H9 (cell line): ENCODE results near the gene TMEM184B. TPM values are rescaled to one million over a fixed set of nuclear protein-coding genes. Genes with fewer than 3 reads are reported as not detected.
A peak's percentile ranks its signal among the peaks of the same experiment; 100 is the strongest.

Experiments
- DNase-seq: peaks from one replicate; pipeline ENCODE4 v3.0.0-alpha.2; 2017
- H2AFZ ChIP-seq: one replicate; pipeline ENCODE4 v1.6.1; 2013; ENCODE audit warnings: mild to moderate bottlenecking, low read length, control low read depth, moderate library complexity
- H2AK5ac ChIP-seq: 2 replicates; pipeline ENCODE4 v1.6.1; 2013; ENCODE audit warnings: low read length, control low read depth, mixed read lengths; ENCODE audit not compliant: insufficient read length
- H2BK120ac ChIP-seq: one replicate; pipeline ENCODE4 v1.6.1; 2013; ENCODE audit warnings: low read depth, mild to moderate bottlenecking, low read length, control low read depth, inconsistent platforms; ENCODE audit not compliant: poor library complexity, severe bottlenecking
- H2BK12ac ChIP-seq: 2 replicates; pipeline ENCODE4 v1.6.1; 2013; ENCODE audit warnings: low read length, control low read depth, mixed read lengths, low read depth; ENCODE audit not compliant: insufficient read length
- H2BK15ac ChIP-seq: 2 replicates; pipeline ENCODE4 v1.6.1; 2013; ENCODE audit warnings: low read depth, low read length, control low read depth
- H2BK20ac ChIP-seq: one replicate; pipeline ENCODE4 v1.6.1; 2013; ENCODE audit warnings: low read depth, mild to moderate bottlenecking, low read length, control low read depth, inconsistent platforms; ENCODE audit not compliant: poor library complexity, severe bottlenecking
- H2BK5ac ChIP-seq: 2 replicates; pipeline ENCODE4 v1.6.1; 2013; ENCODE audit warnings: low read length, control low read depth, mixed read lengths; ENCODE audit not compliant: insufficient read length
- H3K14ac ChIP-seq: 2 replicates; pipeline ENCODE4 v1.6.1; 2013; ENCODE audit warnings: low read length, control low read depth; ENCODE audit not compliant: insufficient read depth
- H3K18ac ChIP-seq: 2 replicates; pipeline ENCODE4 v1.6.1; 2013; ENCODE audit warnings: low read depth, mild to moderate bottlenecking, mixed read lengths, low read length, control low read depth; ENCODE audit not compliant: insufficient read length
- H3K23ac ChIP-seq: 2 replicates; pipeline ENCODE4 v1.6.1; 2013; ENCODE audit warnings: low read length, control low read depth, mixed read lengths, low read depth; ENCODE audit not compliant: insufficient read length
- H3K23me2 ChIP-seq: 2 replicates; pipeline ENCODE4 v1.6.1; 2013; ENCODE audit warnings: low read depth, mild to moderate bottlenecking, mixed read lengths, low read length, control low read depth; ENCODE audit not compliant: insufficient read length, poor library complexity, severe bottlenecking
- H3K27ac ChIP-seq: 2 replicates; pipeline ENCODE4 v1.5.1; 2013; ENCODE audit warnings: low read length, control low read depth, mixed read lengths, low read depth; ENCODE audit not compliant: insufficient read length
- H3K27me3 ChIP-seq: 2 replicates; pipeline ENCODE4 v1.6.1; 2013; ENCODE audit warnings: low read length, control low read depth, inconsistent platforms; ENCODE audit not compliant: insufficient read depth
- H3K4ac ChIP-seq: 2 replicates; pipeline ENCODE4 v1.6.1; 2013; ENCODE audit warnings: low read depth, mild to moderate bottlenecking, control low read depth, inconsistent platforms, low read length, moderate library complexity
- H3K4me1 ChIP-seq: 2 replicates; pipeline ENCODE4 v1.6.1; 2013; ENCODE audit warnings: low read length, control low read depth, inconsistent platforms; ENCODE audit not compliant: insufficient read depth
- H3K4me2 ChIP-seq: 2 replicates; pipeline ENCODE4 v1.6.1; 2013; ENCODE audit warnings: low read length, control low read depth, mixed read lengths; ENCODE audit not compliant: insufficient read length, insufficient read depth
- H3K56ac ChIP-seq: 2 replicates; pipeline ENCODE4 v1.6.1; 2013; ENCODE audit warnings: low read depth, mild to moderate bottlenecking, mixed read lengths, low read length, control low read depth; ENCODE audit not compliant: insufficient read length
- H3K79me1 ChIP-seq: 2 replicates; pipeline ENCODE4 v1.6.1; 2013; ENCODE audit warnings: low read depth, mild to moderate bottlenecking, moderate library complexity, low read length, control low read depth, inconsistent platforms; ENCODE audit not compliant: insufficient read depth, poor library complexity, severe bottlenecking
- H3K79me2 ChIP-seq: 2 replicates; pipeline ENCODE4 v1.6.1; 2013; ENCODE audit warnings: low read length, control low read depth, inconsistent platforms; ENCODE audit not compliant: insufficient read depth
- H3K9ac ChIP-seq: 2 replicates; pipeline ENCODE4 v1.6.1; 2013; ENCODE audit warnings: low read length, control low read depth, mixed read lengths; ENCODE audit not compliant: insufficient read length; ENCODE audit errors: extremely low read depth
- H3K9me3 ChIP-seq: one replicate; pipeline ENCODE4 v1.6.1; 2013; ENCODE audit warnings: low read depth, low read length, inconsistent platforms; ENCODE audit not compliant: control insufficient read depth
- H3T11ph ChIP-seq: one replicate; pipeline ENCODE4 v1.6.1; 2013; ENCODE audit warnings: mild to moderate bottlenecking, low read length, control low read depth, inconsistent platforms
- H4K20me1 ChIP-seq: one replicate; pipeline ENCODE4 v1.6.1; 2013; ENCODE audit not compliant: control insufficient read depth, insufficient read length, insufficient read depth
- H4K5ac ChIP-seq: 2 replicates; pipeline ENCODE4 v1.6.1; 2013; ENCODE audit warnings: low read depth, mild to moderate bottlenecking, mixed read lengths, low read length, control low read depth; ENCODE audit not compliant: insufficient read length
- H4K8ac ChIP-seq: replicated peaks from 2 replicates; pipeline ENCODE4 v1.6.1; 2013; ENCODE audit warnings: low read length, control low read depth, mixed read lengths, low read depth; ENCODE audit not compliant: insufficient read length
- H4K91ac ChIP-seq: 2 replicates; pipeline ENCODE4 v1.6.1; 2013; ENCODE audit warnings: low read depth, mild to moderate bottlenecking, moderate library complexity, mixed read lengths, low read length, control low read depth; ENCODE audit not compliant: insufficient read length
- H3K27ac Mint-ChIP-seq, 3 experiments: 2 replicates in 2 of 3; 3 replicates in 1 of 3; pipeline ENCODE4 v1.8.0; 2020 to 2021; ENCODE audit warnings: mixed read lengths in 3 of 3, mild to moderate bottlenecking in 1 of 3, moderate library complexity in 1 of 3
- H3K27me3 Mint-ChIP-seq: 2 replicates; pipeline ENCODE4 v1.8.0; 2021; ENCODE audit warnings: low read depth, mild to moderate bottlenecking, moderate library complexity, mixed read lengths
- H3K36me3 Mint-ChIP-seq, 3 experiments: 2 replicates in 2 of 3; 3 replicates in 1 of 3; pipeline ENCODE4 v1.8.0; 2020 to 2021; ENCODE audit warnings: low read depth in 3 of 3, mixed read lengths in 3 of 3; ENCODE audit not compliant: insufficient read depth in 1 of 3
- H3K4me1 Mint-ChIP-seq, 2 experiments: 2 replicates each; pipeline ENCODE4 v1.8.0; 2020; ENCODE audit warnings: mixed read lengths in 2 of 2
- H3K4me3 Mint-ChIP-seq, 2 experiments: 2 replicates in 1 of 2; 3 replicates in 1 of 2; pipeline ENCODE4 v1.8.0; 2020 to 2021; ENCODE audit warnings: mild to moderate bottlenecking in 2 of 2, mixed read lengths in 2 of 2, moderate library complexity in 1 of 2
- H3K9me3 Mint-ChIP-seq, 2 experiments: 2 replicates in 1 of 2; 3 replicates in 1 of 2; pipeline ENCODE4 v1.8.0; 2020; ENCODE audit warnings: mild to moderate bottlenecking in 2 of 2, mixed read lengths in 2 of 2, moderate library complexity in 1 of 2
- CTCF ChIP-seq: fragments of 200-600 bp; sonication (generic); conservative IDR thresholded peaks from 3 replicates; pipeline ENCODE4 v1.8.0; 2021; ENCODE audit warnings: antibody characterized with exemption, mild to moderate bottlenecking
- WGBS: extraction: QIAGEN DNeasy Blood & Tissue Kit; methylation state at CpG from one replicate; pipeline ENCODE4 v1.1.7; 2013; ENCODE audit warnings: missing lambda C conversion rate, low lambda C conversion rate, mixed read lengths; ENCODE audit not compliant: insufficient read length; ENCODE audit errors: extremely low coverage; 5-methylcytosine and 5-hydroxymethylcytosine counted together
- total RNA-seq: library from RNA; stranded (reverse); gene quantifications from 2 replicates; pipeline ENCODE4 v1.2.1, GENCODE V29; 2021

Gene TMEM184B
- total RNA-seq, 1 experiment from 2014 or later: 58.5 TPM

- H3K27ac Mint-ChIP-seq: peak overlapping the region; percentile 28 to 85 (median 67); a peak in 4 of 7 replicates
- H4K5ac ChIP-seq: no peak overlapping the region
- H3K23ac ChIP-seq: no peak overlapping the region
- H4K20me1 ChIP-seq: peaks cover 2% of the 10 kb centered on the region
- peaks cover 6 to 19% of the 10 kb centered on the region in 2 experiments; a peak in 3 of 4 replicates for H3K4me1 Mint-ChIP-seq
- H2AFZ ChIP-seq: no peak overlapping the region
- H3T11ph ChIP-seq: no peak overlapping the region
- no peak overlapping the region for H2BK12ac ChIP-seq
- H3K9me3 ChIP-seq: no peaks in the 10 kb centered on the region
- H3K14ac ChIP-seq: no peak overlapping the region; the same call in 1 of the 2 replicates
- peaks cover 51 to 89% (median 87%) of the 10 kb centered on the region in 3 experiments for H3K36me3 Mint-ChIP-seq
- no peak overlapping the region for H4K91ac ChIP-seq
- H2BK20ac ChIP-seq: no peak overlapping the region
- no peak overlapping the region for H2AK5ac ChIP-seq
- H3K9me3 Mint-ChIP-seq: no peaks in the 10 kb centered on the region
- H3K4me3 Mint-ChIP-seq: no peak overlapping the region
- no CpG with 5 or more reads among the region's 6 CpGs for WGBS
- H3K9ac ChIP-seq: no peak overlapping the region
- H2BK15ac ChIP-seq: no peak overlapping the region
- H3K56ac ChIP-seq: no peak overlapping the region
- H3K79me1 ChIP-seq: no peaks in the 10 kb centered on the region
- no peak overlapping the region for H3K18ac ChIP-seq
- no peaks in the 10 kb centered on the region for H3K79me2 ChIP-seq
- H3K4me2 ChIP-seq: no peak overlapping the region
- TF ChIP-seq CTCF: no peak
- H3K27me3 Mint-ChIP-seq: no peaks in the 10 kb centered on the region
- H3K4me1 ChIP-seq: no peaks in the 10 kb centered on the region
- no peaks in the 10 kb centered on the region for H3K23me2 ChIP-seq
- H3K27ac ChIP-seq: no peak overlapping the region
- H2BK120ac ChIP-seq: no peak overlapping the region
- H3K27me3 ChIP-seq: no peaks in the 10 kb centered on the region
- H4K8ac ChIP-seq: no peak overlapping the region
- DNase-seq: no peak
- no peak overlapping the region for H2BK5ac ChIP-seq
- H3K4ac ChIP-seq: no peak overlapping the region
Observed at GRCh38 chr22:38295339-38295738, 22.5 kb upstream of the TMEM184B start.
